SU-DHL-6 (cell line): ENCODE data around the gene FAM78B.

Source experiments
- EZH2phosphoT487 ChIP-seq: fragments of 200-600 bp; sonication (generic), shearing (Covaris generic); conservative IDR thresholded peaks from 2 replicates; pipeline ENCODE4 v1.6.1; 2018; ENCODE audit warnings: mild to moderate bottlenecking, antibody characterized with exemption, low read length, moderate library complexity, mixed read lengths
- TF ChIP-seq, protein P1 (sequence below): fragments of 200-600 bp; sonication (generic); IDR thresholded peaks from one replicate; pipeline ENCODE4 v1.5.1; 2017; ENCODE audit warnings: antibody characterized with exemption, mild to moderate bottlenecking, low read length, moderate library complexity; ENCODE audit not compliant: insufficient read depth, poor library complexity, severe bottlenecking

DNA sequence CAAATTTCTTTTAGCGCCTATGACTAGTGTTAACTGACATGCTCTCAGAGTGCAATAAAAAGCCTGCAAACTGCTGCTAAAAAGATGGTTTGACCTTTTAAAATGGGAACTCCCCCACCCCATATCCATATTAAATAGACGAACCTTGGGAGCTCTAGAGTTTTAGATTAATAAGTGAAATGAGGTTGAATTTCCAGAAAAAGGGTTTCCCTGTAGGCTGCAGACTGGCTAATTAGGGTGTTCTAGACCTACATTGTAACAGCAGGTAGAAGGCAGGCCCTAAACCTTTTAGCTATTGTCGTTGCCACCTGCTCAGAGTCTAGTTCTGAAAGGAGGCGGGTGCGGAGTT is 2.2 kb downstream of the FAM78B start:
- TF ChIP-seq, protein P1, sequence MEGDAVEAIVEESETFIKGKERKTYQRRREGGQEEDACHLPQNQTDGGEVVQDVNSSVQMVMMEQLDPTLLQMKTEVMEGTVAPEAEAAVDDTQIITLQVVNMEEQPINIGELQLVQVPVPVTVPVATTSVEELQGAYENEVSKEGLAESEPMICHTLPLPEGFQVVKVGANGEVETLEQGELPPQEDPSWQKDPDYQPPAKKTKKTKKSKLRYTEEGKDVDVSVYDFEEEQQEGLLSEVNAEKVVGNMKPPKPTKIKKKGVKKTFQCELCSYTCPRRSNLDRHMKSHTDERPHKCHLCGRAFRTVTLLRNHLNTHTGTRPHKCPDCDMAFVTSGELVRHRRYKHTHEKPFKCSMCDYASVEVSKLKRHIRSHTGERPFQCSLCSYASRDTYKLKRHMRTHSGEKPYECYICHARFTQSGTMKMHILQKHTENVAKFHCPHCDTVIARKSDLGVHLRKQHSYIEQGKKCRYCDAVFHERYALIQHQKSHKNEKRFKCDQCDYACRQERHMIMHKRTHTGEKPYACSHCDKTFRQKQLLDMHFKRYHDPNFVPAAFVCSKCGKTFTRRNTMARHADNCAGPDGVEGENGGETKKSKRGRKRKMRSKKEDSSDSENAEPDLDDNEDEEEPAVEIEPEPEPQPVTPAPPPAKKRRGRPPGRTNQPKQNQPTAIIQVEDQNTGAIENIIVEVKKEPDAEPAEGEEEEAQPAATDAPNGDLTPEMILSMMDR: no peak
- TF ChIP-seq EZH2phosphoT487: no peak
